Common myeloid progenitor, CD34-positive (primary cell): Measurements from ENCODE around the gene BARX1.

Experiments
- CTCF ChIA-PET: fragments of 350-600 bp; sonication (Branson Sonifier 250); formaldehyde crosslinking; loops from one replicate; lab custom pipeline; 2021; ENCODE audit warnings: antibody characterized with exemption; lab: Charles Lee
- POLR2A ChIA-PET: fragments of 350-600 bp; sonication (Branson Sonifier 250); formaldehyde crosslinking; loops from one replicate; lab custom pipeline; 2021; ENCODE audit warnings: antibody characterized with exemption; lab: Charles Lee
- DNase-seq, 3 donors: peaks; one replicate each; pipeline versions ENCODE4 v3.0.0 to v3.0.0-alpha.2; 2013
- H3K27ac ChIP-seq, 2 experiments: 1 replicate in 1 of 2; 2 replicates in 1 of 2; pipeline ENCODE4 v1.7.0; 2013; ENCODE audit warnings: inconsistent platforms in 2 of 2, low read length in 2 of 2, mild to moderate bottlenecking in 2 of 2, low read depth in 1 of 2, moderate library complexity in 1 of 2; ENCODE audit not compliant: severe bottlenecking in 2 of 2, insufficient read depth in 1 of 2, poor library complexity in 1 of 2
- H3K27me3 ChIP-seq, 5 experiments: replicated peaks in 2 of 5; 1 replicate in 3 of 5; 2 replicates in 2 of 5; pipeline versions ENCODE4 v1.6.1 to v1.7.0; 2013; ENCODE audit warnings: low read length in 4 of 5, mild to moderate bottlenecking in 2 of 5, moderate library complexity in 2 of 5, inconsistent platforms in 1 of 5; ENCODE audit not compliant: insufficient read depth in 5 of 5, control insufficient read depth in 4 of 5
- H3K36me3 ChIP-seq, 4 experiments: 1 replicate in 2 of 4; 2 replicates in 2 of 4; pipeline versions ENCODE4 v1.6.1 to v1.7.0; 2013; ENCODE audit warnings: low read length in 3 of 4, control low read depth in 1 of 4, mild to moderate bottlenecking in 1 of 4; ENCODE audit not compliant: control insufficient read depth in 4 of 4, insufficient read depth in 4 of 4
- H3K4me1 ChIP-seq, 4 experiments: 1 replicate in 3 of 4; 2 replicates in 1 of 4; pipeline versions ENCODE4 v1.6.1 to v1.7.1; 2013; ENCODE audit warnings: low read length in 3 of 4, mild to moderate bottlenecking in 3 of 4, control low read depth in 1 of 4, inconsistent platforms in 1 of 4, moderate library complexity in 1 of 4; ENCODE audit not compliant: control insufficient read depth in 4 of 4, insufficient read depth in 4 of 4; ENCODE audit errors: control extremely low read depth in 1 of 4
- H3K4me3 ChIP-seq, 7 experiments: 1 replicate in 4 of 7; 2 replicates in 3 of 7; pipeline versions ENCODE4 v1.5.1 to v1.7.0; 2013; ENCODE audit warnings: mild to moderate bottlenecking in 7 of 7, low read length in 6 of 7, moderate library complexity in 6 of 7, inconsistent platforms in 2 of 7, low read depth in 2 of 7, control low read depth in 1 of 7; ENCODE audit not compliant: insufficient read depth in 4 of 7, control insufficient read depth in 1 of 7; ENCODE audit errors: extremely low read depth in 1 of 7
- H3K9me3 ChIP-seq, 5 experiments: 1 replicate in 4 of 5; 2 replicates in 1 of 5; pipeline versions ENCODE4 v1.6.1 to v1.7.1; 2013; ENCODE audit warnings: low read length in 4 of 5, mild to moderate bottlenecking in 2 of 5, inconsistent platforms in 1 of 5, low read depth in 1 of 5, moderate library complexity in 1 of 5; ENCODE audit not compliant: control insufficient read depth in 4 of 5, insufficient read depth in 2 of 5; ENCODE audit errors: control extremely low read depth in 1 of 5
- WGBS: methylation state at CpG from one replicate; pipeline ENCODE4 v1.1.5; 2013; ENCODE audit not compliant: insufficient coverage; 5-methylcytosine and 5-hydroxymethylcytosine counted together

The BARX1 gene

GRCh38 chr9:93911136-93911745 is 43.9 kb downstream of the BARX1 start:
- CTCF ChIA-PET, result interaction anchor here (1.3 kb wide), 1 partner anchor 52 kb away, joined by 4 read pairs; no protein-coding TSS in a partner anchor
- peaks cover 0 to 12% (median 3%) of the 10 kb centered on the region in 4 experiments for H3K4me1 ChIP-seq
- WGBS, result 99% methylated on average over 22 of the region's 23 CpGs
- H3K4me3 ChIP-seq, result no peak overlapping the region
- H3K27me3 ChIP-seq, result peaks cover 0 to 12% (median 0%) of the 10 kb centered on the region in 5 experiments
- H3K9me3 ChIP-seq, result no peaks in the 10 kb centered on the region
- no peaks in the 10 kb centered on the region for H3K36me3 ChIP-seq
- no peak overlapping the region for H3K27ac ChIP-seq
- POLR2A ChIA-PET, result no interaction called here
- DNase-seq, result no peak

- CTCF ChIA-PET, result interaction anchor here (1.3 kb wide), 1 partner anchor 53 kb away, joined by 4 read pairs; no protein-coding TSS in a partner anchor
- no peak overlapping the region for H3K27ac ChIP-seq
- H3K4me3 ChIP-seq, result no peak overlapping the region
- 97% methylated on average over 5 of the region's 7 CpGs for WGBS
- H3K4me1 ChIP-seq, result peaks cover 0 to 12% (median 3%) of the 10 kb centered on the region in 4 experiments
- H3K27me3 ChIP-seq, result peaks cover 0 to 8% (median 0%) of the 10 kb centered on the region in 5 experiments
- H3K9me3 ChIP-seq, result no peaks in the 10 kb centered on the region
- H3K36me3 ChIP-seq, result no peaks in the 10 kb centered on the region
- DNase-seq, result no peak
- POLR2A ChIA-PET, result no interaction called here
Measured at GRCh38 chr9:93910598-93910997, 44.6 kb downstream of the BARX1 start.

GRCh38 chr9:93910196-93910595 is 45.0 kb downstream of the BARX1 start:
- Histone ChIP-seq H3K4me1 (peaks cover 0 to 12% (median 3%) of the 10 kb centered on the region in 4 experiments), H3K9me3 (no peaks in the 10 kb centered on the region), H3K36me3 (no peaks in the 10 kb centered on the region), H3K4me3 (no peak overlapping the region), H3K27ac (no peak overlapping the region), H3K27me3 (peaks cover 0 to 6% (median 0%) of the 10 kb centered on the region in 5 experiments)
- 95% methylated on average over 8 of the region's 10 CpGs for WGBS
- ChIA-PET CTCF (no interaction called here), POLR2A (no interaction called here)
- no peak for DNase-seq

GRCh38 chr9:93909242-93909616 is 45.9 kb downstream of the BARX1 start:
- H3K9me3 ChIP-seq, result no peaks in the 10 kb centered on the region
- whole genome bisulfite sequencing, result 26% methylated on average over 5 of the region's 6 CpGs
- CTCF ChIA-PET, result interaction anchor here (0.7 kb wide), 1 partner anchor 108 kb away, joined by 3 read pairs; no protein-coding TSS in a partner anchor
- H3K27ac ChIP-seq, result no peak overlapping the region
- H3K27me3 ChIP-seq, result peaks cover 0 to 5% (median 0%) of the 10 kb centered on the region in 5 experiments
- no peaks in the 10 kb centered on the region for H3K36me3 ChIP-seq
- no peak overlapping the region for H3K4me3 ChIP-seq
- POLR2A ChIA-PET, result no interaction called here
- DNase-seq, result no peak
- peaks cover 0 to 12% (median 3%) of the 10 kb centered on the region in 4 experiments for H3K4me1 ChIP-seq

GRCh38 chr9:93908591-93909241 is 46.4 kb downstream of the BARX1 start:
- ChIA-PET CTCF (interaction anchor here (0.7 to 1.5 kb wide), 2 partner anchors 107 to 226 kb away, joined by 3 to 4 read pairs; no protein-coding TSS in a partner anchor), POLR2A (no interaction called here)
- Histone ChIP-seq H3K4me3 (peak overlapping the region in 1 of 7 experiments; percentile 50), H3K4me1 (peaks cover 0 to 12% (median 3%) of the 10 kb centered on the region in 4 experiments), H3K27ac (no peak overlapping the region), H3K9me3 (no peaks in the 10 kb centered on the region), H3K27me3 (peaks cover 0 to 7% (median 0%) of the 10 kb centered on the region in 5 experiments), H3K36me3 (no peaks in the 10 kb centered on the region)
- DNase-seq, result peak; percentile 7 to 61 (median 52)
- 16% methylated on average over 15 of the region's 15 CpGs for WGBS

- Histone ChIP-seq H3K4me3 (no peak overlapping the region), H3K27ac (no peak overlapping the region), H3K9me3 (no peaks in the 10 kb centered on the region), H3K36me3 (no peaks in the 10 kb centered on the region), H3K4me1 (peaks cover 0 to 12% (median 3%) of the 10 kb centered on the region in 4 experiments), H3K27me3 (peaks cover 0 to 7% (median 0%) of the 10 kb centered on the region in 5 experiments)
- 98% methylated on average over 5 of the region's 5 CpGs for WGBS
- POLR2A ChIA-PET, result no interaction called here
- CTCF ChIA-PET, result interaction anchor here (1.5 kb wide), 1 partner anchor 225 kb away, joined by 4 read pairs; no protein-coding TSS in a partner anchor
- no peak for DNase-seq
Measured at GRCh38 chr9:93907551-93908199, 47.5 kb downstream of the BARX1 start.
